ENCODE results near the gene P3H2.

DNA sequence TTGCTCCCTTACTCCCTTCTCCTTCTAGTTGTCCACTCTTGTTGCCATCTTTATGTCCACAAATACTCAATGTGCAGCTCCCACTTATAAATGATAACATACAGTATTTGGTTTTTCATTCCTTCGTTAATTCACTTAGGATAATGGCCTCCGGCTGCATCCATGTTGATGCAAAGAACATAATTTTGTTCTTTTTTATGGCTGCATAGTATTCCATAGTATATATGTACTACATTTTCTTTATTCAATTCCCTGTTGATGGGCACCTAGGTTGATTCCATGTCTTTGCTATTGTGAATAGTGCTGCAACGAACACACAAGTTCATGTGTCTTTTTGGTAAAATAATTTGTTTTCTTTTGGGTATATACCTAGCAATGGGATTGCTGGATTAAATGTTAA lies 21.3 kb upstream of the P3H2 start:
- TF ChIP-seq, protein P1, sequence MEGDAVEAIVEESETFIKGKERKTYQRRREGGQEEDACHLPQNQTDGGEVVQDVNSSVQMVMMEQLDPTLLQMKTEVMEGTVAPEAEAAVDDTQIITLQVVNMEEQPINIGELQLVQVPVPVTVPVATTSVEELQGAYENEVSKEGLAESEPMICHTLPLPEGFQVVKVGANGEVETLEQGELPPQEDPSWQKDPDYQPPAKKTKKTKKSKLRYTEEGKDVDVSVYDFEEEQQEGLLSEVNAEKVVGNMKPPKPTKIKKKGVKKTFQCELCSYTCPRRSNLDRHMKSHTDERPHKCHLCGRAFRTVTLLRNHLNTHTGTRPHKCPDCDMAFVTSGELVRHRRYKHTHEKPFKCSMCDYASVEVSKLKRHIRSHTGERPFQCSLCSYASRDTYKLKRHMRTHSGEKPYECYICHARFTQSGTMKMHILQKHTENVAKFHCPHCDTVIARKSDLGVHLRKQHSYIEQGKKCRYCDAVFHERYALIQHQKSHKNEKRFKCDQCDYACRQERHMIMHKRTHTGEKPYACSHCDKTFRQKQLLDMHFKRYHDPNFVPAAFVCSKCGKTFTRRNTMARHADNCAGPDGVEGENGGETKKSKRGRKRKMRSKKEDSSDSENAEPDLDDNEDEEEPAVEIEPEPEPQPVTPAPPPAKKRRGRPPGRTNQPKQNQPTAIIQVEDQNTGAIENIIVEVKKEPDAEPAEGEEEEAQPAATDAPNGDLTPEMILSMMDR (IDR thresholded peaks at IDR 0.05 in 4 of 5, conservative IDR thresholded peaks at IDR 0.05 in 1 of 5), result no peak
- TF ChIP-seq POLR2A (IDR thresholded peaks at IDR 0.05), result no peak

Data from gastrocnemius medialis (tissue), 4 donors.